GM21825 (cell line): ENCODE measurements around the gene TMEM59L.

Source experiments
- ATAC-seq: cut with Tn5 transposase; IDR thresholded peaks from one replicate; pipeline ENCODE4 v1.9.1; 2021; ENCODE audit warnings: mild to moderate bottlenecking, moderate library complexity; ENCODE audit not compliant: unreplicated experiment

The TMEM59L gene

DNA sequence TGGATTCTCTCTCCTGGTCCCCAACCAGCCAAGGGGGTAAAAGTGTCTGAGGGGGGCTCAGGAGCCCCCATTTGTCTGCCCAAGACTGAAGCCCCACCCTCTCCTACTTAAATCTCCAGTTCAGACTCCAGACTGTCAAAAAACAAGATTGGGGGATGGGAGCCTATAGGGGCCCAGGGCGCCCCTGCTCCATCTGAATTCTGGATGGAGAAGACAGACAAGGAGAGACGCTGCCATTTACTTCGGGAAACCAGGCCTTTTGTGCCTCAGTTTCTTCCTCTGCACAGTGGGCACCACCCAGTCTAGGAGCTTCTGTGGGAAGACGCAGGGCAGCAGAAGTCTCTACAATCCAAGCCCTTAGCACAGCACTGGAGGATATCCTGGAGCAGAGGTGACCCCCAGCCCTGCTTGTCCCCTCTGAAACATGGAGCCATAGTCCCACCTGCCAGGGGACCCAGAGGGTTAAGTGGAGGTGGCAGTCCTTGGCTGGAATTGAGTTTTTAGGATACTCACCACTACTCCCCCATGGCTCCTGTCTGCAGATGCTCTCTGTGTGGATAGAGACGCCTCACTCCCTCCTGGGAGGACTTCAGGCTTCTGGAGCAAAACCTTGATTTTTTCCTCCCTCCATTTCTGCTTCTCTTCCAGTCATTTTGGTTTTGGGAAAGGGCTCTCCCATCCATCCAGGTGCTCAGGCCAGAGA is 4.4 kb upstream of the TMEM59L start:
- ATAC-seq = no peak

DNA sequence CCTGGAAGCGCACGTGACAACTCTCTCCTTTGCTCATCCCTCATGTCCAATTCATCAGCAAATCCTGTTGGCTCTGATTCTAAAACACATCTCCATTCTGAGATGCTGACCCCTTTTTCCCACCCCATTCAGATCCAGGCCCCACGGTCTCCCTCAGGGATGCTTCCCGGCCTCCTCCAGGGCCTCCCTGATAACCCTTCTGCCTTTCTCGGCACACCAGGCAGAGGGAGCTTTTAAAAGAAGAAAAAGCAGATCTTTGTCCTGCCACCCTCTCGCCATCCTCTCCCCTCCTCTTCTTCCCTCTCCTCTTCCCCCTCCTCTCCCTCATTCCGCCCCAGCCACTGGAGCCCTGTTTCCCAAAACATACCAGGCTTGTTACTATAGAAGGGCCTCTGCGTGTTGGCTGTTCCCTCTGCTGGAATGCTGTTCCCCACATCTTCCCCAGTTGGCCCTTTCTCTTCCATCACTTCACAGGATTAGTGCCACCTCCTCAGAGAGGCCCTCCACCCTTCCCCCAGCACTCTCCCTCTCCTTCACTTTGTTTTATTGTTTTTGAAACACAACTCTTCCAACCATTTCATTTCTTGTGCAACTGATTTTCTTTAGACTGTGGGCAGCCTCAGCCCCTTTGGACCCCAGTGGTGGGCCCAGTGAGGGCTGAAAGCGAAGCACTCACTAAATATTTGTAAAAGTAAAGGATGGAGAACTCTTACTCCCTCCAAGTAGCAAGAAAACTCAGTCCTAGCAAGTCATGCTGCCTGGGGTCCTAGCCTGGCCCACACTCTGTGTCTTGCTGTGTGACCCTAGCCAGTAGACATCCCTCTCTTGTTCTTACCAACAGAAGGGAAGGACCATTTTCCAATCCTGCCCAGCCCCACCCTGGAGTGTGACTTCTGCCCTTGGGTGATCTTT is 3.6 kb upstream of the TMEM59L start:
- no peak for ATAC-seq

DNA sequence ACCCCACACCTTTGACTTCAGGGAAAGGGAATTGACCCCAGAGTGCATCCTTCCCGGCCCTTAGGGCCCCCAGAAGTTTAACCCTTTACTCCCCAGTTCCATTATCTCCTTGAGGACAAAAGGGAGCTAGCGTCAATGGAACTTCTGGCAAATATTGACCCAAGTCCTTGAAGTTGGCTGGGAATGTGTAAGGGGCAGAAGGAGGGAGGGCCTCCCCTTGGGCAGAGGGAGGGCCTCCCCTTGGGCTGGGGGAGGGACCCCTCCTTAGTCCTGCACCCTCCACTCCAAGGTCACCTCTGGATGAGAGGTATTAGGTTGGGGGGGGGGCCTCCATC is 3.0 kb upstream of the TMEM59L start:
- no peak for ATAC-seq

DNA sequence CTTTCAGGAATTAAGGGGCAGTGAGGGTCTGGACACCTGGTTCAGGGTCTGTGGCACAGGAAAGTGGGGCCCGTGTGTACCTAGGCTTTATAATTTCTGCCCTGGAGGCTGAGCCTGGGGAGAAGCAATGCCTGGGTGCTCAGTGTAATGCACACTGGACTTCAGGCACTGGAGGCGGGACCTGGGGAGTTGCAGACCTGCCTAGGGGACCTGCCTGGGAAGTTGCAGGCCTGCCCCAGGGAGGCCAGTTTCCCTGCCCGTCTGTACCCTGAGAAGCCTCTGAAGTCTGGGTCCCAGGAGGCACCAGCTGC is 2.5 kb upstream of the TMEM59L start:
- no peak for ATAC-seq

DNA sequence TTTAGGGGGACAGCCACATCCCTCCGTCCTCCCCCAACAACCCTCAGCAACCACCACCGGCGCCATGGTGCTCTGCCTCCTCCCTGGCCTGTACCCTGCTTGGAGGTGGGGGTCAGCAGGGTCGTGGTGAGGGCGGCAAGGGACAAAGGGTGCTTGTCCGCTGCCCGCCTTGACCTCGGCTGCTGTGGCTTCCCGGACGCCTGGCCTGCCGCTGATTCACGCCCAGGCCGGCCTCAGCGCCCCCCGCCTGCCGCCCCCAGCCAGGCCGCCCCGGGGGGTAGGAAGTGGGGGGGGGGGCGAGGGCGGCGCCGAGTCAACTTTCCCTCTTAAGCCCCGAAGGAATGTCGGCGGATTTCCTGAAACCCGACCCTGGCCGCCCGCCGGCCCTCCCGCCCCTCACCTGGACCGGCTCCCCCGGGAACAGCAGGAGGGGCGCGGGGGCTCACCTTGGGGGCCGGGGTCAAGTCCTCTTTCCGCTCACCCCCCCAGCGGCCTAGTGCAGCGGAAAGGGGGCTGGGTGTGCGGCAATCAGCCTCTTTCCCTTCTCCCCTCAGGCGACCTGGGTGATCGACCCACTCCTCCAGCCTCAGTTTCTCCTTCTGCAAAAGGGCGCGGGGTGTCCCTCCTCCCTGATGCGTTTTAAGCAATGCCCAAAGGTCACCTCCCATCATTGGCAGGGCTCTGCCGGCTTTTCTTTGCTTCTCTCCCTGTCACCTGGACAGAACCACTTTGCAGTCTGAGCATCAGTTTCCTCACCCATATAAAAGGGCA is 1.9 kb upstream of the TMEM59L start:
- no peak for ATAC-seq

DNA sequence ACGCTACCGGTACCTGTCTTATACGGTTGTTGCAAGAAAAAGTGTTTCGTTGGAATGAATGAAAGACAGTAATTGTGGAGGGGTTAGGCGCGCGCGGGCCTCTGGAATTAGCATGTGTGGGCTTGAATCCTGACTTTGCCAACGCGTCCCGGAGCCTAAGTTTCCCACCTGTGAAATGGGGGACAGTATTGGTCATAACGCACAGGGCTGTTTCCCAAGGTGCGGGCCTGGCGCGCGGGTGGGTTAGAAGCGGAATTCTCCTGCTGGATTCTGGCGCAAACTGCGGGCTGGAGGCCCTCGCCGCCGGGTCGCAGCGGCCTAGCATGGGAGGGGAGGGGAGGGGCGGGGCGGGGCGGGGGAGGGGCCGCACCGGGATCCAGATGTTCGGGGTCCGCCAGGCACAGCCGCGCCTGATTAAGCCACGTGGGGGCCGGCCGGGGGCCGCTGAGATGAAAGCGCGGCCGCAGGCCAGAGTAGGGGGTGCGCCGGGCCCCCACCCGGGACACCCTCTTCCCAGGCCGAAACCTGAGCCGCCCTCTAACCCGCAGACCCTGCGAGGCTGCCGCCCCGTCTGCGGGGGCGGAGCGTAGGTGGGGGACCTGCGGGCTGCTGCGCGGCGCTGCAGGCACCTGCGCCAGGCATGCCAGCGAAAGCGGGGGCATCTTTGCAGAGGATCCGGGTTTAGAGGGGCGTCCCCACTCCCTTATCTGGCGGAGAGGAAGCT is 1.2 kb upstream of the TMEM59L start:
- no peak for ATAC-seq

- no peak for ATAC-seq
These were observed 459 bp upstream of the TMEM59L start for GRCh38 chr19:18612051-18612771.

- ATAC-seq = no peak
These were observed 1.0 kb downstream of the TMEM59L start for GRCh38 chr19:18613589-18614234.

DNA sequence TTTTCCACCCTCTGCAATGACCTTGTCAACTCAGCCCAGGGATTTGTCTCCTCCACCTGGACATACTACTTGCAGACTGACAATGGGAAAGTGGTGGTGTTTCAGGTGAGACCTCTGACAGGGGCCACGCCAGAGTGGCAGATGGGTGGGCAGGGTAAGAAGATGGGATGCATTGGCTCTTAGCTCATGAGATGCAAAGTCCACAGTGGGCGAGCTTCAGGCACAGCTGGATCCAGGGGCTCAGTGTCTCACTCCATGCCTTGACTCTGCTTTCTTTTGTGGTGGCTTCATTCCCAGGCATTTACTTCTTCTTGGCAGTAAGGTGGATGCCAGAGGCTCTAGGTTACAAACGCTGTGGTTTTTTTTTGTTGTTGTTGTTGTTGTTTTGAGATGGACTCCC is 3.4 kb downstream of the TMEM59L start:
- no peak for ATAC-seq

GRCh38 chr19:18617562-18617961 is 4.9 kb downstream of the TMEM59L start:
- ATAC-seq = no peak

DNA sequence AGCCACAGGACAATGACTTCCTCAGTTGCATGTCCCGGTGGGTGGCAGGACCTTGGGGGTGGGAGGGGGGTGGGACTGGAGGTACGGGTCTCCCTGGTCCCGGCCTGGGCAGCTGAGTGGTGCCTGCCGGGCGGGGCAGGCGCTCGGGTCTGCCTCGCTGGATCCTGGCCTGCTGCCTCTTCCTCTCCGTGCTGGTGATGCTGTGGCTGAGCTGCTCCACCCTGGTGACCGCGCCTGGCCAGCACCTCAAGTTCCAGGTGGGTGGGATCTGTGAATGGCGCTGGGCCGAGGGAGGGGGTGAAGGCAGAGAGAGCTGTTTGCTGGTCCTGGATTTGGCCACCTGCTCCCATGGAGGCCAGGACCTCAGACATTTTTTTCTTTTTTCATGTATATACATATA is 5.6 kb downstream of the TMEM59L start:
- no peak for ATAC-seq

DNA sequence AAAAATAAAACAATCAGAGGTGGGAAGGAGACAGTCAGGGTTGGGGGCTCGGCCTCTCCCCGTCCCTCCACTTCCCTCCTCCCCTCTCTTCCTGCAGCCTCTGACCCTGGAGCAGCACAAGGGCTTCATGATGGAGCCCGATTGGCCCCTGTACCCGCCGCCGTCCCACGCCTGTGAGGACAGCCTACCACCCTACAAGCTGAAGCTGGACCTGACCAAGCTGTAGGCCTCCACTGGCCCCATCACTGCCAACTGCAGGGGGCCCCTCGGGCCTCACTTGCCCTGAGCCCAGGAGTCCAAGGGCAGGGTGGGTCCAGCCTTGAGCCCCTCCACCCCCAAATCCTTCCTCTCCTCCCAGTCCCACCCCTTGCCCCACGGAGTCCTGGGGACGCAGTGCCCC is 7.6 kb downstream of the TMEM59L start:
- ATAC-seq = no peak

DNA sequence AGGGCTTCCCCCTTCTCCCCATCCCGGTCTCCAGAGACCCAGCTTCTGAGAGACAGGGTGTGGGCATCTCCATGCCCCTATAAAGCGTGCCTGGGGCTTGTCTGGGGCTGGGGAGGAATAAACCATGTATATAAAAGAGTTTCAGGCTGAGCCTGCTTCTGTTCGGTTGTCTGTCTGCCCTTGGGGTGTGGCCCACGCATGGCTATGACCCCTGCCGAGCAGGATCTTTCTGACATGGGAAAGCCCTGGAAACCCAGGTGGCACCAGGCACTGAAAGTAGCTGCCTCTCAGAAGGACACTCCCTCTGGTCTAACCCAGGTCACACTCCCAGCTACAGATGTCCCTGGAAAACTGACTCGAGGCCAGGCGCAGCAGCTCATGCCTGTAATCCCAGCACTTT is 8.2 kb downstream of the TMEM59L start:
- ATAC-seq = no peak

DNA sequence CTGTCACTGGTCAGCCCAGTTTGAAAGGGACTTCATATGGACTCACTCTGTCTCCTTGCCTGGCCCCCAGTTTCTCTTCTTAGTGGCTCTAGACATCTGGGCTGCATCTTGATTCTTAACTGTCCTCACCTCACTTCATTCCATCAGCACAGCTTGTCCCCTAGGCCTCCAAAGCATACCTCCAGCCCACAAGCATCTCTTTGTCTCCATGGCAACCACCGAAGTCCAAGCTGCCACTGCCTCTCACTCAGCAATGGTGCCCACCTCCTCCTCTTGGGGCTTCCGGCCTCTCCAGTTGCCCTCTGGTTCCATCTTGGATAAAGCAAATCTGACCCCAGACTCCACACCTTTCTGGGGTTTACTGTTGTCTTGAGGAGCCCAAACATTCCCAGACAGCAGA is 14.2 kb downstream of the TMEM59L start:
- ATAC-seq = no peak

GRCh38 chr19:18629166-18630088 is 16.8 kb downstream of the TMEM59L start:
- ATAC-seq = no peak

GRCh38 chr19:18633321-18633720 is 20.7 kb downstream of the TMEM59L start:
- no peak for ATAC-seq

DNA sequence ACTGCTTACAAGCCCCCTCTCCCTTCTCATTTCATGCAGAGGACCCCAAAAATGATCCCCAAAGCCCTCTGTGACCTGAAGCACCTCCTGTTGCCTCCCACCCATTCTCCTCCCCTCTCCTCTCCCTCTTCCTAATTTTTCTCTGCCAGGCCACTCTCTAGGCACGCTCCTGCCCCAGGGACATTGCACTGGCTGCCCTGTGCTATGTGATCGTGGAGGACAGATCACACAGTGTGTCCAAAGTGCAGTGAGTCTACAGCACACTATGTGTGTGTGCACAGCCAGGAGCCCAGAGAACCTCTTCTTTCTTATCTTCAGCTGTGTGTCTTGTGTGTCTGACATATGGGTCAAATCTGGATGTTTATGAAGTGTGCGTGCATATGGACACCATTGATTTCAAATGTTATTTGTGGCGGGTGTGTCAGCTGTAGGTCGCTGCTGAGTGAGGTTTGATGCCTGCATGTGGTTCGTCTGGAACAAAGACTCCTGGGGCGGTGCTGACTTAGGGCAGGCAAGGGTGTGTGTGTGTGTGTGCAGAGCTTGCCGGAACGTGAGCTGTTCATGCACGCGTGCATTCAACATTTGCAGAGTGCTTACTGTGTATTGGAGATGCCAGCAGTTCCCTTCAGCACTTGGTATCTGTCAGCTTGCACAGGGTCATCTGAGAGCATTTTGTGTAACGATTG is 22.1 kb downstream of the TMEM59L start:
- ATAC-seq = no peak

GRCh38 chr19:18635831-18636182 is 23.1 kb downstream of the TMEM59L start:
- no peak for ATAC-seq
